H9 (cell line): ENCODE data around the gene CD93. TPM values are rescaled to one million over a fixed set of nuclear protein-coding genes. Genes with fewer than 3 reads are reported as not detected.

Experiments
- DNase-seq: peaks from one replicate; pipeline ENCODE4 v3.0.0-alpha.2; 2017
- H2AFZ ChIP-seq: one replicate; pipeline ENCODE4 v1.6.1; 2013; ENCODE audit warnings: mild to moderate bottlenecking, low read length, control low read depth, moderate library complexity
- H2AK5ac ChIP-seq: 2 replicates; pipeline ENCODE4 v1.6.1; 2013; ENCODE audit warnings: low read length, control low read depth, mixed read lengths; ENCODE audit not compliant: insufficient read length
- H2BK120ac ChIP-seq: one replicate; pipeline ENCODE4 v1.6.1; 2013; ENCODE audit warnings: low read depth, mild to moderate bottlenecking, low read length, control low read depth, inconsistent platforms; ENCODE audit not compliant: poor library complexity, severe bottlenecking
- H2BK12ac ChIP-seq: 2 replicates; pipeline ENCODE4 v1.6.1; 2013; ENCODE audit warnings: low read length, control low read depth, mixed read lengths, low read depth; ENCODE audit not compliant: insufficient read length
- H2BK15ac ChIP-seq: 2 replicates; pipeline ENCODE4 v1.6.1; 2013; ENCODE audit warnings: low read depth, low read length, control low read depth
- H2BK20ac ChIP-seq: one replicate; pipeline ENCODE4 v1.6.1; 2013; ENCODE audit warnings: low read depth, mild to moderate bottlenecking, low read length, control low read depth, inconsistent platforms; ENCODE audit not compliant: poor library complexity, severe bottlenecking
- H2BK5ac ChIP-seq: 2 replicates; pipeline ENCODE4 v1.6.1; 2013; ENCODE audit warnings: low read length, control low read depth, mixed read lengths; ENCODE audit not compliant: insufficient read length
- H3K14ac ChIP-seq: 2 replicates; pipeline ENCODE4 v1.6.1; 2013; ENCODE audit warnings: low read length, control low read depth; ENCODE audit not compliant: insufficient read depth
- H3K18ac ChIP-seq: 2 replicates; pipeline ENCODE4 v1.6.1; 2013; ENCODE audit warnings: low read depth, mild to moderate bottlenecking, mixed read lengths, low read length, control low read depth; ENCODE audit not compliant: insufficient read length
- H3K23ac ChIP-seq: 2 replicates; pipeline ENCODE4 v1.6.1; 2013; ENCODE audit warnings: low read length, control low read depth, mixed read lengths, low read depth; ENCODE audit not compliant: insufficient read length
- H3K23me2 ChIP-seq: 2 replicates; pipeline ENCODE4 v1.6.1; 2013; ENCODE audit warnings: low read depth, mild to moderate bottlenecking, mixed read lengths, low read length, control low read depth; ENCODE audit not compliant: insufficient read length, poor library complexity, severe bottlenecking
- H3K27ac ChIP-seq: 2 replicates; pipeline ENCODE4 v1.5.1; 2013; ENCODE audit warnings: low read length, control low read depth, mixed read lengths, low read depth; ENCODE audit not compliant: insufficient read length
- H3K27me3 ChIP-seq: 2 replicates; pipeline ENCODE4 v1.6.1; 2013; ENCODE audit warnings: low read length, control low read depth, inconsistent platforms; ENCODE audit not compliant: insufficient read depth
- H3K4ac ChIP-seq: 2 replicates; pipeline ENCODE4 v1.6.1; 2013; ENCODE audit warnings: low read depth, mild to moderate bottlenecking, control low read depth, inconsistent platforms, low read length, moderate library complexity
- H3K4me1 ChIP-seq: 2 replicates; pipeline ENCODE4 v1.6.1; 2013; ENCODE audit warnings: low read length, control low read depth, inconsistent platforms; ENCODE audit not compliant: insufficient read depth
- H3K4me2 ChIP-seq: 2 replicates; pipeline ENCODE4 v1.6.1; 2013; ENCODE audit warnings: low read length, control low read depth, mixed read lengths; ENCODE audit not compliant: insufficient read length, insufficient read depth
- H3K56ac ChIP-seq: 2 replicates; pipeline ENCODE4 v1.6.1; 2013; ENCODE audit warnings: low read depth, mild to moderate bottlenecking, mixed read lengths, low read length, control low read depth; ENCODE audit not compliant: insufficient read length
- H3K79me1 ChIP-seq: 2 replicates; pipeline ENCODE4 v1.6.1; 2013; ENCODE audit warnings: low read depth, mild to moderate bottlenecking, moderate library complexity, low read length, control low read depth, inconsistent platforms; ENCODE audit not compliant: insufficient read depth, poor library complexity, severe bottlenecking
- H3K79me2 ChIP-seq: 2 replicates; pipeline ENCODE4 v1.6.1; 2013; ENCODE audit warnings: low read length, control low read depth, inconsistent platforms; ENCODE audit not compliant: insufficient read depth
- H3K9ac ChIP-seq: 2 replicates; pipeline ENCODE4 v1.6.1; 2013; ENCODE audit warnings: low read length, control low read depth, mixed read lengths; ENCODE audit not compliant: insufficient read length; ENCODE audit errors: extremely low read depth
- H3K9me3 ChIP-seq: one replicate; pipeline ENCODE4 v1.6.1; 2013; ENCODE audit warnings: low read depth, low read length, inconsistent platforms; ENCODE audit not compliant: control insufficient read depth
- H3T11ph ChIP-seq: one replicate; pipeline ENCODE4 v1.6.1; 2013; ENCODE audit warnings: mild to moderate bottlenecking, low read length, control low read depth, inconsistent platforms
- H4K20me1 ChIP-seq: one replicate; pipeline ENCODE4 v1.6.1; 2013; ENCODE audit not compliant: control insufficient read depth, insufficient read length, insufficient read depth
- H4K5ac ChIP-seq: 2 replicates; pipeline ENCODE4 v1.6.1; 2013; ENCODE audit warnings: low read depth, mild to moderate bottlenecking, mixed read lengths, low read length, control low read depth; ENCODE audit not compliant: insufficient read length
- H4K8ac ChIP-seq: replicated peaks from 2 replicates; pipeline ENCODE4 v1.6.1; 2013; ENCODE audit warnings: low read length, control low read depth, mixed read lengths, low read depth; ENCODE audit not compliant: insufficient read length
- H4K91ac ChIP-seq: 2 replicates; pipeline ENCODE4 v1.6.1; 2013; ENCODE audit warnings: low read depth, mild to moderate bottlenecking, moderate library complexity, mixed read lengths, low read length, control low read depth; ENCODE audit not compliant: insufficient read length
- H3K27ac Mint-ChIP-seq, 3 experiments: 2 replicates in 2 of 3; 3 replicates in 1 of 3; pipeline ENCODE4 v1.8.0; 2020 to 2021; ENCODE audit warnings: mixed read lengths in 3 of 3, mild to moderate bottlenecking in 1 of 3, moderate library complexity in 1 of 3
- H3K27me3 Mint-ChIP-seq: 2 replicates; pipeline ENCODE4 v1.8.0; 2021; ENCODE audit warnings: low read depth, mild to moderate bottlenecking, moderate library complexity, mixed read lengths
- H3K36me3 Mint-ChIP-seq, 3 experiments: 2 replicates in 2 of 3; 3 replicates in 1 of 3; pipeline ENCODE4 v1.8.0; 2020 to 2021; ENCODE audit warnings: low read depth in 3 of 3, mixed read lengths in 3 of 3; ENCODE audit not compliant: insufficient read depth in 1 of 3
- H3K4me1 Mint-ChIP-seq, 2 experiments: 2 replicates each; pipeline ENCODE4 v1.8.0; 2020; ENCODE audit warnings: mixed read lengths in 2 of 2
- H3K4me3 Mint-ChIP-seq, 2 experiments: 2 replicates in 1 of 2; 3 replicates in 1 of 2; pipeline ENCODE4 v1.8.0; 2020 to 2021; ENCODE audit warnings: mild to moderate bottlenecking in 2 of 2, mixed read lengths in 2 of 2, moderate library complexity in 1 of 2
- H3K9me3 Mint-ChIP-seq, 2 experiments: 2 replicates in 1 of 2; 3 replicates in 1 of 2; pipeline ENCODE4 v1.8.0; 2020; ENCODE audit warnings: mild to moderate bottlenecking in 2 of 2, mixed read lengths in 2 of 2, moderate library complexity in 1 of 2
- WGBS: extraction: QIAGEN DNeasy Blood & Tissue Kit; methylation state at CpG from one replicate; pipeline ENCODE4 v1.1.7; 2013; ENCODE audit warnings: missing lambda C conversion rate, low lambda C conversion rate, mixed read lengths; ENCODE audit not compliant: insufficient read length; ENCODE audit errors: extremely low coverage; 5-methylcytosine and 5-hydroxymethylcytosine counted together
- total RNA-seq: library from RNA; stranded (reverse); gene quantifications from 2 replicates; pipeline ENCODE4 v1.2.1, GENCODE V29; 2021
- TF ChIP-seq, protein P1 (sequence below): fragments of 200-600 bp; sonication (generic); conservative IDR thresholded peaks from 3 replicates; pipeline ENCODE4 v1.8.0; 2021; ENCODE audit warnings: antibody characterized with exemption, mild to moderate bottlenecking

CD93 gene
- total RNA-seq, 1 experiment from 2014 or later: not detected

DNA sequence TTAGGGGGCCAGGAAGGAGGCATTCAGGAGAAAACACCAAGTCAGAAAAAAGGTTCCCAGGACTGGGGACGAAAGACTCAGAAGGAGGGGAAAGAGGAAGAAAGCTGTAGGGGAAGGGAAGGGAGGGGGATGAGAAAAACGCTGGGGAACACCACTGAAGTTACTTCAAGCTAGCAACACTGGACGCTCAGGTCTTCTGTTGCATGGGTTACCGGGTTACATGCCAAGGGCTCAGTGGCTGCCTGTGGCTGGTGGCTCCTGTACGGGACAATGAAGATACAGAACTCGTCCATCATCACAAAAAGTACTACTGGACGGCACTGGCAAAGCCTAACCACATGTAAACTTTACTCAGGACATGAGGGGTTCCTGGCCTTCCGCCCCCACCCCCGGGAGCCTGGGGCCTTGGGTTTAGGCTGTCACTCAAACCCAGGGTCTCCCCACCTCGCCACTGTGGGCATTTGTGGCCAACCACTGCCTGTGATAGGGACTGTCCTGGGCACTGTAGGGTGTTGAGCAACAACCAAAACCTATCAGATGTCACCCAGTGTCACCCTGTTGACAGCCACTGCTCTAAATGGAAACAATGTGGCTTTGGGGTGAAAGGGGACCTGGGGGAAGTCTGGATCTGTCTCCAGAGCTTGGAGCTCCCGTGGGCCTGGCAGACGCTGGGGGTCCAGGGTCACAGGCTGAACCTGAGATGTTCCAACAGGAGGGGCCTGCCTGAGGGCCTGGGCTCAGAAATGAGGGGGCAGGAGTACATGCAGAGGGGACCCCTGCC lies 40.3 kb upstream of the CD93 start:
- no peak overlapping the region for H3K56ac ChIP-seq
- TF ChIP-seq, protein P1, sequence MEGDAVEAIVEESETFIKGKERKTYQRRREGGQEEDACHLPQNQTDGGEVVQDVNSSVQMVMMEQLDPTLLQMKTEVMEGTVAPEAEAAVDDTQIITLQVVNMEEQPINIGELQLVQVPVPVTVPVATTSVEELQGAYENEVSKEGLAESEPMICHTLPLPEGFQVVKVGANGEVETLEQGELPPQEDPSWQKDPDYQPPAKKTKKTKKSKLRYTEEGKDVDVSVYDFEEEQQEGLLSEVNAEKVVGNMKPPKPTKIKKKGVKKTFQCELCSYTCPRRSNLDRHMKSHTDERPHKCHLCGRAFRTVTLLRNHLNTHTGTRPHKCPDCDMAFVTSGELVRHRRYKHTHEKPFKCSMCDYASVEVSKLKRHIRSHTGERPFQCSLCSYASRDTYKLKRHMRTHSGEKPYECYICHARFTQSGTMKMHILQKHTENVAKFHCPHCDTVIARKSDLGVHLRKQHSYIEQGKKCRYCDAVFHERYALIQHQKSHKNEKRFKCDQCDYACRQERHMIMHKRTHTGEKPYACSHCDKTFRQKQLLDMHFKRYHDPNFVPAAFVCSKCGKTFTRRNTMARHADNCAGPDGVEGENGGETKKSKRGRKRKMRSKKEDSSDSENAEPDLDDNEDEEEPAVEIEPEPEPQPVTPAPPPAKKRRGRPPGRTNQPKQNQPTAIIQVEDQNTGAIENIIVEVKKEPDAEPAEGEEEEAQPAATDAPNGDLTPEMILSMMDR: no peak
- no peak overlapping the region for H3K23ac ChIP-seq
- H3K4me3 Mint-ChIP-seq: no peak overlapping the region
- no peak overlapping the region for H3K18ac ChIP-seq
- H4K8ac ChIP-seq: no peak overlapping the region
- no peak overlapping the region for H2BK120ac ChIP-seq
- H3T11ph ChIP-seq: no peak overlapping the region
- no peaks in the 10 kb centered on the region for H3K36me3 Mint-ChIP-seq
- no peak overlapping the region for H2BK20ac ChIP-seq
- H2AFZ ChIP-seq: no peak overlapping the region
- H3K79me2 ChIP-seq: no peaks in the 10 kb centered on the region
- no peaks in the 10 kb centered on the region for H3K79me1 ChIP-seq
- peak overlapping the region in 1 of 3 experiments; percentile 79; a peak in 1 of 7 replicates for H3K27ac Mint-ChIP-seq
- H3K27me3 ChIP-seq: no peaks in the 10 kb centered on the region
- H3K14ac ChIP-seq: no peak overlapping the region; the same call in 1 of the 2 replicates
- no peak overlapping the region for H3K27ac ChIP-seq
- no peak overlapping the region for H3K4ac ChIP-seq
- H3K9me3 Mint-ChIP-seq: no peaks in the 10 kb centered on the region; a peak in 1 of 5 replicates
- no peaks in the 10 kb centered on the region; the same call in none of the 2 replicates for H3K27me3 Mint-ChIP-seq
- no peak overlapping the region for H2BK12ac ChIP-seq
- no peak for DNase-seq
- no peaks in the 10 kb centered on the region for H3K23me2 ChIP-seq
- no peaks in the 10 kb centered on the region for H4K20me1 ChIP-seq
- H3K9ac ChIP-seq: no peak overlapping the region
- H3K4me1 ChIP-seq: no peaks in the 10 kb centered on the region
- no peak overlapping the region for H2AK5ac ChIP-seq
- H2BK5ac ChIP-seq: no peak overlapping the region
- H3K9me3 ChIP-seq: no peaks in the 10 kb centered on the region
- no peak overlapping the region for H4K91ac ChIP-seq
- H2BK15ac ChIP-seq: no peak overlapping the region
- H3K4me2 ChIP-seq: no peak overlapping the region
- no peak overlapping the region for H4K5ac ChIP-seq
- H3K4me1 Mint-ChIP-seq: peaks cover 6 to 8% of the 10 kb centered on the region in 2 experiments
- no CpG with 5 or more reads among the region's 12 CpGs for WGBS
